Fibroblast of pulmonary artery (primary cell): Measurements from ENCODE around the gene CKAP5.
"Not testable (repeated sequence)": the region's sequence is repeated elsewhere in the genome, so short reads cannot be mapped to it uniquely, and the experiment has no call there.

Source experiments
- DNase-seq: peaks from one replicate; pipeline ENCODE4 v3.0.0-alpha.2; 2010; ENCODE audit warnings: low read depth
- H3K4me3 ChIP-seq: replicated peaks from 2 replicates; pipeline ENCODE4 v1.5.1; 2011; ENCODE audit warnings: low read depth, mild to moderate bottlenecking, control low read depth, low read length, moderate library complexity
- TF ChIP-seq, protein P1 (sequence below): IDR thresholded peaks from 2 replicates; pipeline ENCODE4 v1.5.1; 2011; ENCODE audit warnings: mild to moderate bottlenecking, control low read depth, low read length, inconsistent platforms; ENCODE audit errors: missing control alignments

The CKAP5 gene

DNA sequence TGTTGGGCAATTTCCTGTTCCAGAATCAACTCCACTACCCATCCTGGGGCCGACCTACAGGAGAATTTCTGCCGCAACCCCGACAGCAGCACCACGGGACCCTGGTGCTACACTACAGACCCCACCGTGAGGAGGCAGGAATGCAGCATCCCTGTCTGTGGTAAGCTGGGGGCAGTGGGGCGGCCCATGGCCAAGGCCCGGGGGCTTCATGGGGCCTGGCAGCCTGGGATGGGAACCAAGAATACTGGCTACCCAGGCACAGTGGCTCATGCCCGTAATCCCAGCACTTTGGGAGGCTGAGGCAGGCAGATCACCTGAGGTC, 122.8 kb downstream of the CKAP5 start:
- TF ChIP-seq, protein P1, sequence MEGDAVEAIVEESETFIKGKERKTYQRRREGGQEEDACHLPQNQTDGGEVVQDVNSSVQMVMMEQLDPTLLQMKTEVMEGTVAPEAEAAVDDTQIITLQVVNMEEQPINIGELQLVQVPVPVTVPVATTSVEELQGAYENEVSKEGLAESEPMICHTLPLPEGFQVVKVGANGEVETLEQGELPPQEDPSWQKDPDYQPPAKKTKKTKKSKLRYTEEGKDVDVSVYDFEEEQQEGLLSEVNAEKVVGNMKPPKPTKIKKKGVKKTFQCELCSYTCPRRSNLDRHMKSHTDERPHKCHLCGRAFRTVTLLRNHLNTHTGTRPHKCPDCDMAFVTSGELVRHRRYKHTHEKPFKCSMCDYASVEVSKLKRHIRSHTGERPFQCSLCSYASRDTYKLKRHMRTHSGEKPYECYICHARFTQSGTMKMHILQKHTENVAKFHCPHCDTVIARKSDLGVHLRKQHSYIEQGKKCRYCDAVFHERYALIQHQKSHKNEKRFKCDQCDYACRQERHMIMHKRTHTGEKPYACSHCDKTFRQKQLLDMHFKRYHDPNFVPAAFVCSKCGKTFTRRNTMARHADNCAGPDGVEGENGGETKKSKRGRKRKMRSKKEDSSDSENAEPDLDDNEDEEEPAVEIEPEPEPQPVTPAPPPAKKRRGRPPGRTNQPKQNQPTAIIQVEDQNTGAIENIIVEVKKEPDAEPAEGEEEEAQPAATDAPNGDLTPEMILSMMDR = no peak
- no peak overlapping the region for H3K4me3 ChIP-seq
- DNase-seq = no peak

DNA sequence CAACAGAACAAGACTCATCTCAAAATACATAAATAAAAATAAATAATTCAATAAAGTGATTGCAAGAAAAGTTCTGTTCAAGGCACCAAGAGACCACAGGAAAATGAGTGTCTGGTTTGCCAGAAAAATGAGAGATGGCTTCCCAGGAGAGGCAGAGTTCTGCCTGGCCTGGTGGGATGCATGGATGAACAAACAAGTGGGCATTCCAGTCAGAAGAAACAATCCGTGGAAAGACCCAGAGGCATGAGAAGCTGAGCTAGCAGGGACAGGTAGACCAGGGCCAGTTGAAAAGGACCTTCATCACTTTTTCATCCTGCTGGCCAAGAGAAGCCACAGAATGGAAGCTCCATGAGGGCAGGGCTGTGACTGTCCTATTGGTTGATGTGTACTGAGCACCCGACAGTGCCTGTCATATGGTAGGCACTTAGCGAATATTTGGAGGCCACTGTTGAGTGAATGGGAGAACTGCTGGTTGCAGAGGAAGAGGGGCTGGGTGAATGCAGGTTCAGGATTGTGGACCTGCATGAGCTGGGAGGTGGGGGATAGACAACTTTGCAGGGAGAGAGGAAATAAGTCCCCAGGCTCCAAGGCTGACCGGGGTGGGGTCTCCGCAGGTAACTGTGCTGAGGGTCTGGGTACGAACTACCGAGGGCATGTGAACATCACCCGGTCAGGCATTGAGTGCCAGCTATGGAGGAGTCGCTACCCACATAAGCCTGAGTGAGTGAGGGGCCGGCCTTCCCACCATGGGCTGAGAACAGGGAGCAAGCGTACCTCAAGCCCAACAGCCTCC, 123.3 kb downstream of the CKAP5 start:
- DNase-seq = no peak
- H3K4me3 ChIP-seq = no peak overlapping the region
- TF ChIP-seq, protein P1 = no peak

DNA sequence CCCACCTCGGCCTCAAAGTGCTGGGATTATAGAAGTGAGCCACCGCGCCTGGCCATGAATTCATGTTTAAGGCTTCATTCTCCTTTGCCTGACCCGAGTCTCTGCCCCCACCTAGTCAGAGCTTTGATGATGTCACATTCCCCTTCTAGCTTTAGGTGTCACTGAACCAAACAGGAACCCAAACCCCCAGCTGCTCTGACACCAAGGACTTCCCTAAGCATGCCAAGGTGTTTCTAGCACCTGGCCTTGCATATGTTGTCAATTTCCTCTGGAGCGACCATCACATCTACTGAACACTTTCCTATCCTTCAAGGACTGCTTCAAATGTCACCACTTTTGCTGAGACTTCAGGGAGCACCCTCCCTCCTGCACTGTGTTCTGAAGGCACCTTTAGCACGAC, 124.8 kb downstream of the CKAP5 start:
- no peak overlapping the region for H3K4me3 ChIP-seq
- no peak for DNase-seq
- TF ChIP-seq, protein P1 = no peak

DNA sequence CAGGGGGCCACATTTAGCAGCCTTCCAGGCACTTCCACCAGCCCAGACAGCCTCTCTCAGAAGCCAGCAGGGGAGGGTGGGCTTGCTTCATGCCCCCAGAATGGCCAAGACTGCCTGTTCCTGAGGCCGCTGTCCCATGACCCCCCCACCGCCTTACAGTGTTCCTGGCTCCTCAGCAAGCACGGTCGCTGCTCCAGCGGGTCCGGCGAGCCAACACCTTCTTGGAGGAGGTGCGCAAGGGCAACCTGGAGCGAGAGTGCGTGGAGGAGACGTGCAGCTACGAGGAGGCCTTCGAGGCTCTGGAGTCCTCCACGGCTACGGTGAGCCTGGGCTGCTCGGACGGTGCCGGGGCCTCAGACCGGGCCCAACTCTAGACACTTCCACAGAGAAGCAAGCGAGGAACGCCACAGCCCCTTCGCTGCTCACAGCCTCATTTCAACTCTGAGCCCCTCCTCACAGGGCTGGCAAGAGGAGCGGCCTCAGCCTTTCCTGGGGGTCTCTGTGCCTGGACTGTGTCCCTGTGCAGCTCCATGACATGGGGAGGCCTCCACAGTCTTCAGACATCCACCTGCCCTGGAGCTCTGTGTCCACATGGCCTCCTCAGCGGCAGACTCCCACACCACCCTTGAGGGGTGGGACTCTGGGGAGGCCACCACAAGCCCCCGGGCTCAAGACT, 126.4 kb downstream of the CKAP5 start:
- H3K4me3 ChIP-seq = no peak overlapping the region
- TF ChIP-seq, protein P1 = no peak
- no peak for DNase-seq

DNA sequence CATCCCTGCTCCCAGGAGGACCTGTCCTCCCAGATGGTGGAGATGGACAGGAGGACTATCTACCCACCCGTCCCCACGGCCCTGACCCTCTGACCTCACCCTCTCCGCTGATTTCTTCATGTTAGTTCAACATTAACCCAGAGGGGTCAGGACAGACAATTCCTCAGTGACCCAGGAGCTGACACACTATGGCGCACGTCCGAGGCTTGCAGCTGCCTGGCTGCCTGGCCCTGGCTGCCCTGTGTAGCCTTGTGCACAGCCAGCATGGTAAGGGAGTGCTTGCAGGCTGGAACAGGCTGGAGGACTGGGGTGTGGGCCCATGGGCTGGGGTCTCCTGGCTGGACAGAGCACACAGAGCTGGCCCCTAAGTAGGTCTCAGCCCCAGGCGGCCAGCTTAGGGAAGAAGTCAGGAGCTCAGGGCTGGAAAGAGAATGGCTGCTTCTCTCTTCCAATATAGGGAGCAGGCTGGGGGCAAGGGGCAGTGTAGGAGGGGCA, 127.0 kb downstream of the CKAP5 start, which contains the start of gene F2:
Gene F2 (plus strand): TSS at position 166 of the 495 bp plus-strand sequence. CDS start 23 bp downstream, at position 189.
- H3K4me3 ChIP-seq = no peak within 1 kb of the TSS
- DNase-seq = no peak

DNA sequence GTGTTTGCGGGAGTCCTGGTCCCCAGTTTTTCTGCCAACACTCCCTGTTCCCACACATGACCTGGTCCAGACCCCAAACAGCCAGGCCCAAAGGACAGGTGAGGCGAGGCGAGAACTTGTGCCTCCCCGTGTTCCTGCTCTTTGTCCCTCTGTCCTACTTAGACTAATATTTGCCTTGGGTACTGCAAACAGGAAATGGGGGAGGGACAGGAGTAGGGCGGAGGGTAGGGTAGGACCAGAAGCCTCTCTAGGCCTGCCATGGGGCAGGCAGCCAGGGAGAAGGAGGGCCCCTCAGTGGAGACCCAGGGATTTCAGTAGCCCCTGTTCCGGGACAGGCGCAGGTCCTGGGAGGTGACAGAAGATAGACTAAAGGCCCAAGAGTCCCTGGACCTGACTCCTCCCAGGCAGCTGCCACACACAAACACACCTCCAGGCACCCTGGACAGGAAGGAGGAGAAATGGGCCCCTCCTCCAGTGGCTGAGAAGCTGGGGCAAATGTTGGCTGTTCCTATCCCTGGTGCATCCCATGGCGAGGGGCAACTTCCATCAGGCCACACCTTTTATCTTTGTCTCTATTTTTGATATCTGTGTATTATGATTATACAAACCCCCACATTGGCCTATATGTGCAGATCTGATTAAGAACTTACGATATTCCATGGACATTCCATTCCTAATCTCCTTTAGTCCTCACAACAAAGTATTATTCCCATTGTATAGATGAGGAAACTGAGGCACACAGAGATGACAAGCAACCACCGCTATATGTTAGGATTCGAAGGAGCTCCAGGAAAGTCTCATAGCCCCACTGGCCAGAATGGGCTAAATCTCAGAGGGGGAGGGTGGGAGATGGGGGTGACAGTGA, 127.7 kb downstream of the CKAP5 start:
- TF ChIP-seq, protein P1 = no peak
- peak; percentile 18 for DNase-seq
- no peak overlapping the region for H3K4me3 ChIP-seq

More for the DNA sequence above, 127.0 kb downstream of the CKAP5 start, which contains the start of gene F2:
- TF ChIP-seq, protein P1 = no peak

DNA sequence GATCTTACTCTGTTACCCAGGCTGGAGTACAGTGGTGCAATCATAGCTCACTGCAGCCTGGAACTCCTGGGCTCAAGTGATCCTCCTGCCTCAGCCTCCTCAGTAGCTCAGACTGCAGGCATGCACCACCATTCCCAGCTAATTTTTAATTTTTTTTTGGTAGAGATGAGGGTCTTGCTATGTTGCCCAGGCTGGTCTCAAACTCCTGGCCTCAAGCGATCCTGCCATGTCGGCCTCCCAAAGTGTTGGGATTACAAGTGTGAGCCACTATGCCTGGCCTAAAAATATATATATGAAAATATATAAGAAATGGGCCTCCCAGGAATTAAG, 128.3 kb downstream of the CKAP5 start:
- not testable (repeated sequence) for H3K4me3 ChIP-seq, DNase-seq
